Bronchial epithelial cell (primary cell): ENCODE measurements around the gene KIF13A. TPM values are rescaled to one million over a fixed set of nuclear protein-coding genes. Genes with fewer than 3 reads are reported as not detected.

Experiments used
- DNase-seq: peaks from one replicate; pipeline ENCODE4 v3.0.0-alpha.2; 2010; ENCODE audit warnings: low read depth
- FAIRE-seq: peaks from 2 replicates; lab custom pipeline; 2011; peaks lifted over from hg19 to GRCh38; lab: Jason Lieb, UNC
- H3K27me3 ChIP-seq: 2 replicates; pipeline ENCODE4 v1.5.1; 2011; ENCODE audit warnings: low read length; ENCODE audit not compliant: control insufficient read depth, insufficient read depth
- H3K36me3 ChIP-seq: 2 replicates; pipeline ENCODE4 v1.5.1; 2011; ENCODE audit warnings: low read length; ENCODE audit not compliant: control insufficient read depth, insufficient read depth
- H3K4me3 ChIP-seq: 2 replicates; pipeline ENCODE4 v1.5.1; 2011; ENCODE audit warnings: mild to moderate bottlenecking, low read depth, low read length, control low read depth
- total RNA-seq: library from RNA; depleted of rRNA; stranded (reverse); fragments of >200 nt; gene quantifications from 2 replicates; pipeline ENCODE4 v1.2.1, GENCODE V29; 2014
- TF ChIP-seq, protein P1 (sequence below): IDR thresholded peaks from 2 replicates; pipeline ENCODE4 v1.5.1; 2011; ENCODE audit warnings: mild to moderate bottlenecking, moderate library complexity, low read length, control low read depth, inconsistent platforms; ENCODE audit not compliant: insufficient read depth, severe bottlenecking

Gene KIF13A
- total RNA-seq, 1 donor from 2014 or later, result 47.4 TPM

DNA sequence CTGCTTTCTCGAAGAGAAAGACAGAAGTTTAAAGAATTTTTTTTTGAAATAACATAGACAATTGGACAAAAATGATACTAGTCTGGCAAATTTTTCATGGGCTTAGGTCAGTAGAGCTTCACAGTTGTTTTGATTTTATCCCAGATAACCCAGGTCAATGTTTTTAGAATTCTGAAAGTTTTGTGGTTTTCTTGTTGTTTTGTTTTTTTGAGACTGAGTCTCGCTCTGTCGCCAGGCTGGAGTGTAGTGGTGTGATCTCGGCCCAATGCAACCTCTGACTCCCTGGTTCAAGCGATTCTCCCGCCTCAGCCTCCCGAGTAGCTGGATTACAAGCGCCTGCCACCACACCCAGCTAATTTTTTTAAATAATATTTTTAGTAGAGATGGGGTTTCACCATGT, 22.8 kb downstream of the KIF13A start:
- FAIRE-seq, result no peak
- TF ChIP-seq, protein P1, sequence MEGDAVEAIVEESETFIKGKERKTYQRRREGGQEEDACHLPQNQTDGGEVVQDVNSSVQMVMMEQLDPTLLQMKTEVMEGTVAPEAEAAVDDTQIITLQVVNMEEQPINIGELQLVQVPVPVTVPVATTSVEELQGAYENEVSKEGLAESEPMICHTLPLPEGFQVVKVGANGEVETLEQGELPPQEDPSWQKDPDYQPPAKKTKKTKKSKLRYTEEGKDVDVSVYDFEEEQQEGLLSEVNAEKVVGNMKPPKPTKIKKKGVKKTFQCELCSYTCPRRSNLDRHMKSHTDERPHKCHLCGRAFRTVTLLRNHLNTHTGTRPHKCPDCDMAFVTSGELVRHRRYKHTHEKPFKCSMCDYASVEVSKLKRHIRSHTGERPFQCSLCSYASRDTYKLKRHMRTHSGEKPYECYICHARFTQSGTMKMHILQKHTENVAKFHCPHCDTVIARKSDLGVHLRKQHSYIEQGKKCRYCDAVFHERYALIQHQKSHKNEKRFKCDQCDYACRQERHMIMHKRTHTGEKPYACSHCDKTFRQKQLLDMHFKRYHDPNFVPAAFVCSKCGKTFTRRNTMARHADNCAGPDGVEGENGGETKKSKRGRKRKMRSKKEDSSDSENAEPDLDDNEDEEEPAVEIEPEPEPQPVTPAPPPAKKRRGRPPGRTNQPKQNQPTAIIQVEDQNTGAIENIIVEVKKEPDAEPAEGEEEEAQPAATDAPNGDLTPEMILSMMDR, result no peak
- no peak for DNase-seq
- Histone ChIP-seq H3K36me3 (no peaks in the 10 kb centered on the region), H3K4me3 (no peak overlapping the region), H3K27me3 (no peaks in the 10 kb centered on the region)

DNA sequence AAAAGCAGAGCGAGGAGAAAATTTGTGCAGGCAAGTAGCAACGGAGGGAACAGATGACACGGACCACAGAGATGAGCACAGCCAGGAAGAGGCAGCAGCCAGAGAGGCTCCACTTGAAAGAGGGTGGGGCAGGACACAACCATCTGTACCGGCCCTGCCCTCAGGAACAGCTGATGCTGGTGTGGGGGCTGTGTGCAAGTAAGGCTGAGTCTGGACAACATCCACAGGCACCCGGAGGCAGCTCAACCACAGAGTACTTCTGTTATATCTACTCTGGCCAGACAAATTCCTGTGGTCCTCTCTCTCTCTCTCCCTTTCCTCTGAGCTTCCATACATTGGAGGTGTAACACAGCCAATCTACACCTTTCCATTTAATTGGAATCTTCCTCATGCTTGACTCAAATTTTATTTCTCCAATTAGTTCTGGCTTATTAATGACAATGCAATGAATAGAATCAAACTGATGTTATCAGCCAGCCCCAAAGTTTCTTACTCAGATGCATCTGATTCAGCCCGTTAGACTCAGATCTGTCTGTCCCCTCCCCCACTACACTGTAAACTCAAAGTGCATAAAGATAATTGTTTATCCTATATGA, 24.9 kb downstream of the KIF13A start:
- DNase-seq (no peak), FAIRE-seq (no peak)
- no peak overlapping the region for H3K4me3 ChIP-seq
- no peaks in the 10 kb centered on the region for H3K36me3 ChIP-seq
- TF ChIP-seq, protein P1, result no peak
- H3K27me3 ChIP-seq, result no peaks in the 10 kb centered on the region

DNA sequence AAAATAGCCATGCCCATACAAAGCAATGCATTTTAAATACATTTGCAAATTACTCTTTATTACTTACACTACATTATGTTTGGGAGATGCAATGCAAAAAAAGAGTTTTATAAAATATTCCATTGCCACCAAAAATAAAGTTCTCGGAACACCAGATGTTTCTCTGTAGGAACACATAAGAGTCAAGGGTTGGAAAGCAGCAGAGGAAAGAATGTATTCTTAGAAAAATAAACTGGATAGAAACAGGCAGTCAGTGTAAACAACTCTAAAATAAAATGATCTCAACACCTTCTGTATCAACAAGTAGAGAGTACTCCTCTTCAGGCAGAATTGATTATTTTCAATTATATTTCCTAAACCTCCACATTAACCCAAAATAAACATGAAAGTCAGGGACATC, 28.1 kb downstream of the KIF13A start:
- FAIRE-seq, result no peak
- Histone ChIP-seq H3K36me3 (no peaks in the 10 kb centered on the region), H3K27me3 (no peaks in the 10 kb centered on the region), H3K4me3 (no peak overlapping the region)
- TF ChIP-seq, protein P1, result no peak
- DNase-seq, result no peak

DNA sequence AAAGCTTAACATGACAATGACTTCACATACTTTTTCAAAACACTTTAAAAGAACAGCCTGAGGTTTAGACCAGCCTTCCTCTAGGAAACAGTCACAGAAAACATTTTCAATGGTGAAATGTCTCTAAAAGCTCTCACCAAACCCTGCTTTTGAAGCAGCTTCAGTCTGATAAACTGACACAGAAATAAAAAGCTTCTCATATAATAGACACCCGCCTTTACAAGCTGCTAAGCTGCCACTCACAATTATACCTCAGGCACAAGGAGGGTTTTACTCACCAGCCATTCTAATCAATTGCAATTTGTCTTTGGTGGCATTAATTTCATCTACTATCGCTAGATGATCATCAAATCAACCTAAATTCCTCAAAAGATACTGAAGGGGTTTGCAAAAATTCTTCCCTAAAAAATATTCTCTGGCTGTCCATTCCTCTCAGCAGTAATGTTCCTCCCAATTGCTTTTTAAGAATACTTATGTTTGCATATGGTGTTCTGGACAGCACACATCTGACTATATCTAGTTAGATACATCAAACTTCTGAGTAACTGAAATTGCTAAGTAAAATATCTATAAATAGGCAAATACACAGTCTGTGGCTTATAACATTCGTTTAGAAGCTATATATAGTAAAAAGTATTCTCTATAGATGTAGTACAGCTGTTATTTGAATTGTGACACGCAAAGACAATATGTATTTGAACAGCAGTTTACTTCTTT, 29.4 kb downstream of the KIF13A start:
- Histone ChIP-seq H3K36me3 (peaks cover 3% of the 10 kb centered on the region), H3K27me3 (no peaks in the 10 kb centered on the region), H3K4me3 (no peak overlapping the region)
- no peak for FAIRE-seq
- DNase-seq, result no peak
- TF ChIP-seq, protein P1, result no peak

DNA sequence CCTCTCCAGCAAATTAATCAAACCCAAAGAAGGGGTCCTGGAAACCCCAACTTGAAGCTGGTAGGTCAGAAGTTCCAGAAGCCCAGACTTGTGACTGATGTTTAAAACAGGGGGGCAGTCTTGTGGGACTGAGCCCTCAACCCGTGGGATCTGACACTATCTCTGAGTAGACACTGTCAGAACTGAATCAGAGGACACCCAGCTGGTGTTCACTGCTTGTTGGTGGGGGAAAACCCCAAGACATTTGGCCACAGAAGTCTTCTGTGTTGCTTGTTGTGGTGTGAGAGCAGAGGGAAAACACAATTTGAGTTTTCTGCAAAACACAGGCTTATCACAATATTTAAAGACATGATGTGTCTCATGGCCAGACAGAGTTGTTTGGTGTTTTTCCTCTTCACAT, 29.9 kb downstream of the KIF13A start:
- Histone ChIP-seq H3K4me3 (no peak overlapping the region), H3K27me3 (no peaks in the 10 kb centered on the region), H3K36me3 (peaks cover 3% of the 10 kb centered on the region)
- TF ChIP-seq, protein P1, result no peak
- no peak for DNase-seq
- FAIRE-seq, result no peak
